Psoas muscle (tissue), 8 donors: ENCODE data around the gene DLAT. TPM values are rescaled to one million over a fixed set of nuclear protein-coding genes. Genes with fewer than 3 reads are reported as not detected.

Experiments
- ATAC-seq, 4 donors: fragments of 200-7000 bp; cut with Tn5 transposase; one replicate each; pipeline ENCODE4 v1.9.1; 2020; ENCODE audit warnings: moderate library complexity in 3 of 4, mild to moderate bottlenecking in 2 of 4
- DNase-seq, 2 donors: peaks; one replicate each; pipeline ENCODE4 v3.0.0-alpha.2; 2020
- H3K27ac ChIP-seq: fragments of 200-600 bp; one replicate; pipeline ENCODE4 v1.8.0; 2022
- H3K27me3 ChIP-seq, 3 donors: fragments of 200-600 bp in 1 of 3; one replicate each; pipeline versions ENCODE4 v1.6.1 to v1.8.0; 2013 to 2022; ENCODE audit warnings: low read length in 2 of 3, mild to moderate bottlenecking in 2 of 3, moderate library complexity in 1 of 3; ENCODE audit not compliant: insufficient read depth in 3 of 3
- H3K36me3 ChIP-seq, 2 donors: fragments of 200-600 bp in 1 of 2; one replicate each; pipeline versions ENCODE4 v1.6.1 to v1.8.0; 2013 to 2022; ENCODE audit warnings: low read depth in 1 of 2, mild to moderate bottlenecking in 1 of 2, moderate library complexity in 1 of 2; ENCODE audit not compliant: insufficient read depth in 1 of 2
- H3K4me1 ChIP-seq: fragments of 200-600 bp; one replicate; pipeline ENCODE4 v1.8.0; 2022
- H3K4me3 ChIP-seq: fragments of 200-600 bp; one replicate; pipeline ENCODE4 v1.8.0; 2022; ENCODE audit warnings: mild to moderate bottlenecking
- H3K9me3 ChIP-seq: fragments of 200-600 bp; one replicate; pipeline ENCODE4 v1.8.0; 2022
- CTCF ChIP-seq: fragments of 200-600 bp; IDR thresholded peaks from one replicate; pipeline ENCODE4 v1.8.0; 2022; ENCODE audit warnings: antibody characterized with exemption
- WGBS, 3 donors: extraction: QIAGEN DNeasy Blood & Tissue Kit; methylation state at CpG; one replicate each; pipeline versions ENCODE4 v1.1.6 to v1.1.7; 2013; 5-methylcytosine and 5-hydroxymethylcytosine counted together
- intact Hi-C, 2 donors: fragments of 100-400 bp; cut with DNase I; formaldehyde crosslinking; loops; one replicate each; pipeline versions ENCODE4 v1.11.0 to v1.14.2; 2022
- polyA plus RNA-seq, 3 donors: library from polyadenylated mRNA; stranded (reverse); fragments of 200-250 nt; gene quantifications; one replicate each; pipeline ENCODE4 v1.2.3, GENCODE V29; 2013
- total RNA-seq, 4 donors: library from RNA; stranded (reverse); fragmentation: NEBNext Ultra II Directional in 2 of 4; extraction: Animal tissue kit (Norgen Biotek cat#: 25700) in 2 of 4; gene quantifications; one replicate each; pipeline versions ENCODE4 v1.2.1 to v1.2.4, GENCODE V29; 2021 to 2023
- donor health status: healthy with polysubstance abuse.
- donor health status: DM: no; HTN: no; CAD: no; lungs with moderate emphysema.
- donor health status: Bipolar disorder and iron deficiency.
- donor health status: healthy.
- donor health status: DM: yes; HTN: yes; CAD: no.
- donor health status: DM: no; HTN: no; CAD: no.
- donor health status: DM: no; HTN: no; CAD: no.
- donor health status: DM: yes; HTN: yes; CAD: no.

The DLAT gene
- total and polyA plus RNA-seq, 7 donors: 49.8 to 167 (median 84.2) TPM

GRCh38 chr11:111999111-111999510 is 26.1 kb upstream of the DLAT start:
- no peak for ATAC-seq
- H3K36me3 ChIP-seq: peaks cover 0 to 69% of the 10 kb centered on the region in 2 donors
- no peak for DNase-seq
- no peak overlapping the region for H3K27ac ChIP-seq
- H3K4me1 ChIP-seq: no peaks in the 10 kb centered on the region
- H3K27me3 ChIP-seq: no peaks in the 10 kb centered on the region
- H3K9me3 ChIP-seq: no peaks in the 10 kb centered on the region
- no peak for TF ChIP-seq CTCF
- intact Hi-C loops: no loop called here
- H3K4me3 ChIP-seq: no peak overlapping the region

GRCh38 chr11:112000703-112001102 is 24.5 kb upstream of the DLAT start:
- Histone ChIP-seq H3K27ac (no peak overlapping the region), H3K27me3 (no peaks in the 10 kb centered on the region), H3K4me3 (no peak overlapping the region), H3K9me3 (no peaks in the 10 kb centered on the region), H3K4me1 (no peaks in the 10 kb centered on the region), H3K36me3 (peaks cover 0 to 60% of the 10 kb centered on the region in 2 donors)
- no peak for DNase-seq
- ATAC-seq: no peak
- TF ChIP-seq CTCF: no peak
- 93 to 100% (median 96%) methylated on average over 1 of the region's 1 CpG for WGBS, 3 donors
- intact Hi-C loops: no loop called here

GRCh38 chr11:112002491-112003216 is 22.6 kb upstream of the DLAT start:
- Histone ChIP-seq H3K36me3 (peaks cover 0 to 52% of the 10 kb centered on the region in 2 donors), H3K27ac (no peak overlapping the region), H3K4me1 (no peaks in the 10 kb centered on the region), H3K4me3 (no peak overlapping the region), H3K9me3 (no peaks in the 10 kb centered on the region), H3K27me3 (no peaks in the 10 kb centered on the region)
- DNase-seq: no peak
- no peak for TF ChIP-seq CTCF
- no peak for ATAC-seq
- 95 to 98% (median 96%) methylated on average over 6 of the region's 6 CpGs for WGBS, 3 donors
- intact Hi-C loops: no loop called here

GRCh38 chr11:112004389-112004788 is 20.8 kb upstream of the DLAT start:
- no peak for ATAC-seq
- peaks cover 0 to 37% of the 10 kb centered on the region in 2 donors for H3K36me3 ChIP-seq
- H3K9me3 ChIP-seq: no peaks in the 10 kb centered on the region
- no peaks in the 10 kb centered on the region for H3K27me3 ChIP-seq
- DNase-seq: no peak
- no peak overlapping the region for H3K4me3 ChIP-seq
- no peaks in the 10 kb centered on the region for H3K4me1 ChIP-seq
- WGBS, 3 donors: 84 to 85% (median 85%) methylated on average over 4 of the region's 4 CpGs
- no peak overlapping the region for H3K27ac ChIP-seq
- TF ChIP-seq CTCF: no peak
- intact Hi-C loops: no loop called here
